HUES6 (cell line): Measurements from ENCODE around the gene CACNA2D3.
"Not testable (repeated sequence)": the region's sequence is repeated elsewhere in the genome, so short reads cannot be mapped to it uniquely, and the experiment has no call there.

Experiments
- H3K27ac ChIP-seq: 2 replicates; pipeline ENCODE4 v1.7.0; 2013; ENCODE audit warnings: low read depth, mild to moderate bottlenecking, low read length, inconsistent platforms
- H3K27me3 ChIP-seq: 2 replicates; pipeline ENCODE4 v1.6.1; 2013; ENCODE audit warnings: low read length; ENCODE audit not compliant: control insufficient read depth, insufficient read depth
- H3K36me3 ChIP-seq: 2 replicates; pipeline ENCODE4 v1.6.1; 2013; ENCODE audit warnings: low read length; ENCODE audit not compliant: control insufficient read depth, insufficient read depth
- H3K4me1 ChIP-seq: 2 replicates; pipeline ENCODE4 v1.6.1; 2013; ENCODE audit warnings: low read length; ENCODE audit not compliant: control insufficient read depth, insufficient read depth
- H3K4me3 ChIP-seq: 2 replicates; pipeline ENCODE4 v1.5.1; 2013; ENCODE audit warnings: low read depth, low read length
- H3K9ac ChIP-seq: one replicate; pipeline ENCODE4 v1.6.1; 2013; ENCODE audit warnings: mild to moderate bottlenecking, low read length
- H3K9me3 ChIP-seq: 2 replicates; pipeline ENCODE4 v1.6.1; 2013; ENCODE audit warnings: low read depth, low read length; ENCODE audit not compliant: control insufficient read depth, insufficient read depth

The CACNA2D3 gene

DNA sequence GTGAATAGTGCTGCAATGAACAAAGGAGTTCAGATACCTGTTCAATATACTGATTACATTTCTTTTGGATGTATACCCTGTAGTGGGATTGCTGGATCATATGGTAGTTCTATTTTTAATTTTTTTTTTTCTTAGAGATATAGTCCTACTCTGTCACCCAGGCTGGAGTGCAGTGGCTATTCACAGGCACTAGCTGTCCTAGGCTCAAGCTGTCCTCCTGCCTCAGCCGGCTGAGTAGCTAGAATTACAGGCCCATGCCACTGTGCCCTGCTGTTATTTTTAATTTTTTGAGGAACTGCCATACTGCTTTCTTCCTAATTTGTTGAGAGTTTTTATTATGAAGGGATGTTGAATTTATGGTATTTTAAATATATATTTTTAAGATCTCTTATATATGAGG is 23.0 kb upstream of the CACNA2D3 start:
- Histone ChIP-seq H3K27ac (no peak overlapping the region), H3K36me3 (no peaks in the 10 kb centered on the region), H3K4me3 (no peak overlapping the region), H3K9ac (no peak overlapping the region), H3K27me3 (no peaks in the 10 kb centered on the region), H3K4me1 (peaks cover 4% of the 10 kb centered on the region), H3K9me3 (no peaks in the 10 kb centered on the region)

DNA sequence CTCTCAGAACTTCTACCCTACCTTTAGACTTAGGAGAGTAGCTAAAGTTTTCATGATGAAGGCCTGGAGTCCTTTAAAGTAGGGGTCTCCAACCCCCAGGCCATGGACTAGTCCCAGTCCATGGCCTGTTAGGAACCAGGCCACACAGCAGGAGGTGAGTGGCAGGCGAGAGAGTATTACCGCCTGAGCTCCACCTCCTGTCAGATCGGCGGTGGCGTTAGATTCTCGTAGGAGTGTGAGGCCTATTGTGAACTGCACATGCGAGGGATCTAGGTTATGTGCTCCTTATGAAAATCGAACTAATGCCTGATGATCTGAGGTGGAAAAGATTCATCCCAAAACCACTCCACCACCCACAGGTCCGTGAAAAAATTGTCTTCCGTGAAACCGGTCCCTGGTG is 18.3 kb upstream of the CACNA2D3 start:
- Histone ChIP-seq H3K9me3 (no peaks in the 10 kb centered on the region), H3K4me3 (no peak overlapping the region), H3K4me1 (no peaks in the 10 kb centered on the region), H3K9ac (no peak overlapping the region), H3K27ac (no peak overlapping the region), H3K36me3 (no peaks in the 10 kb centered on the region), H3K27me3 (no peaks in the 10 kb centered on the region)

DNA sequence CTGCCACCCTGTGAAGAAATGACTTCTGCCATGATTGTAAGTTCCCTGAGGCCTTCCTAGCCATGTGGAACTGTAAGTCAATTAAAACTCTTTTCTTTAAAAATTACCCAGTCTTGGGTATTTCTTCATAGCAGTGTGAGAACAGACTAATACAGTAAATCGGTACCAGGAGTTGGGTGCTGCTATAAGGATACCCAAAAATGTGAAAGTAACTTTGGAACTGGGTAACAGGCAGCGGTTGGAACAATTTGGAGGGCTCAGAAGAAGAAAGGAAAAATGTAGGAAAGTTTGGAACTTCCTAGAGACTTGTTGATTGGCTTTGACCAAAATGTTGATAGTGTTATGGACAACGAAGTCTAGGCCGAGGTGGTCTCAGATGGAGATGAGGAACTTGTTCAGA is 6.2 kb upstream of the CACNA2D3 start:
- Histone ChIP-seq H3K27me3 (peaks cover 37% of the 10 kb centered on the region), H3K9me3 (peaks cover 10% of the 10 kb centered on the region)
- not testable (repeated sequence) for H3K9ac ChIP-seq, H3K4me1 ChIP-seq, H3K36me3 ChIP-seq, H3K27ac ChIP-seq, H3K4me3 ChIP-seq

DNA sequence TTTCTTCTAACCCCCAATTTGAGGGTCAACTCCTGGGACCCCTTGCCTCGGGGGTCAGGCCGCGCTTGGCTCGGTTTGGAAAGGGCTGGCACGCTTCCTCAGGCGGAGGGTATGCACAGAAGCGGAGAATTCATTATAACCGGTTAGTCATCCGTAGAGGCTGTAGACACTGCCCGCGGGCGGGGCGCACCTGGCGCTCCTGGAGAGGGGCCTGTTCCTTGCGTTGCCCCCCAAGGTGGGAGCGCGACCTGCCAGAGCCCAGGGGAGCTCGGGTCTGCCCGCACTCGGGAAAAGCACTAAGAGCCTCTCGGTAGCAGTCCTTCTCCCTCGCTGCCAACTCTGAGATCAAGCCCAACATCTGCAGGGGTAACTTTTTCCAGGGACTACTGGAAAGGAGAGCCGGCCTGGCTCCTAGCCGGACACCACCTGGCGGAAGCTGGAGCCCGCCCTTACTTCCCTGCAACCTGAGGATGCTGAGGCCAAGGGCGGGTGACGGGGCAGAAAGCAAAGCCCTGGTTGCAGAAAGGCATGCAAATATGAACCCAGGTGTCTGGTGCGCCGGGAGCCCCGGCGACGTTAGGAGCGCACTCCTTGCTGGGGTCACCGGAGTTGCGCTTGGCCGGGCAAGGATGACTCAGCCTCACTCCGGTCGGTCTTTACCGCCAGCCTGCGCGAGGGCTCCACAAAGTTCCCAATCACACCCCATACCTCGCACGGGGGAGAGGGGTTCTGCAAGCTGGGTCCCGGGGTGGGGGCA is 1.5 kb upstream of the CACNA2D3 start:
- Histone ChIP-seq H3K4me3 (peak overlapping the region; percentile 67), H3K36me3 (no peaks in the 10 kb centered on the region), H3K9ac (peak overlapping the region; percentile 31), H3K27ac (no peak overlapping the region), H3K4me1 (peaks cover 13% of the 10 kb centered on the region; the same call in 1 of the 2 replicates), H3K9me3 (peaks cover 10% of the 10 kb centered on the region), H3K27me3 (peaks cover 79% of the 10 kb centered on the region)

DNA sequence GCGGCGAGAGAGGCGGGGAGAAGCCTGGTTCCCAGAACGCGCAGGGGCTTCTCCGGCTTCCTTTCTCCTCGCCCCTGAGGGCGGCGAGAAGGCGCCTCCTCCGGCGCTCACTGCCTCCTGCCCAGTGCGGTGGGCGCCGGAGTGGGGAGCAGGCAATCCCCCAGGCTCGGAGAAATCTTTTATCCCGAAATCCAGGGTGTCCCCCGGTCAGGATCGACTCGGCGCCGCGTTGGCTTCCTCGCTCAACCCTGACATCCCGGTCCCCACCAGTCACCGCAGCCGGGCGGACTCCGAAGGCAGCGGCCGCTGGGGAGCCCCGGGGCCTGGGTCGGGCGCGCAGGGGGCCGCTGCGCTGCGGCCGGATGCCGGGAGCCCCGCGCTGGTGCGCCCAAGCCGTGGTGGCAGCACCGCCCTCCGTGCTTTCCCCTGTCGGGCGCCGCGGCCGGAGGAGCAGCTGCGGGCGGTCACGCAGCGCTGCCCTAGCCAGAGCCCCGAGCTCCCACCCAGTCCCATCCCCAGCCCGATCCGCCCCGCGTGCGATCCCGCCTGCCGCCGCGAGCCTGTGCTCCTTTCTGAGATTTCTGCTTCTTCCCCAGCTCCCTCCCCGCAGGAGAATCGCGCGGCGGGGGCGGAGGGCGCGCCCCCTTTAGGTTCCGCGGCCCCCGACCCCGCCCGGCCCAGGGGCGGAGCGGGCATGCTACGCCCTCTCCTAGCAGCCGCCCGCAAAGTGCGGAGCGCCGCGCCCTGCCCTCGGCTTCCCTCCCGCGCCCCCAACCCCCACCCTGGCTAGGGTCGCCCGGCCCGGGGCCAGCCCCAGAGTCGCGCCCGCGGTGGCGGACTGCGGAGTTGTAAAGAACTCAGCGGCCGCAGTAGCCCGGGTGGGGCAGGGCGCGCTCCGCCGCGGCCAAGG is 683 bp upstream of the CACNA2D3 start:
- Histone ChIP-seq H3K27me3 (peaks cover 87% of the 10 kb centered on the region), H3K4me3 (peak overlapping the region; percentile 67), H3K36me3 (no peaks in the 10 kb centered on the region), H3K9ac (peak overlapping the region; percentile 33), H3K9me3 (peaks cover 3% of the 10 kb centered on the region; the same call in 1 of the 2 replicates), H3K4me1 (peaks cover 13% of the 10 kb centered on the region; the same call in 1 of the 2 replicates), H3K27ac (no peak overlapping the region)

DNA sequence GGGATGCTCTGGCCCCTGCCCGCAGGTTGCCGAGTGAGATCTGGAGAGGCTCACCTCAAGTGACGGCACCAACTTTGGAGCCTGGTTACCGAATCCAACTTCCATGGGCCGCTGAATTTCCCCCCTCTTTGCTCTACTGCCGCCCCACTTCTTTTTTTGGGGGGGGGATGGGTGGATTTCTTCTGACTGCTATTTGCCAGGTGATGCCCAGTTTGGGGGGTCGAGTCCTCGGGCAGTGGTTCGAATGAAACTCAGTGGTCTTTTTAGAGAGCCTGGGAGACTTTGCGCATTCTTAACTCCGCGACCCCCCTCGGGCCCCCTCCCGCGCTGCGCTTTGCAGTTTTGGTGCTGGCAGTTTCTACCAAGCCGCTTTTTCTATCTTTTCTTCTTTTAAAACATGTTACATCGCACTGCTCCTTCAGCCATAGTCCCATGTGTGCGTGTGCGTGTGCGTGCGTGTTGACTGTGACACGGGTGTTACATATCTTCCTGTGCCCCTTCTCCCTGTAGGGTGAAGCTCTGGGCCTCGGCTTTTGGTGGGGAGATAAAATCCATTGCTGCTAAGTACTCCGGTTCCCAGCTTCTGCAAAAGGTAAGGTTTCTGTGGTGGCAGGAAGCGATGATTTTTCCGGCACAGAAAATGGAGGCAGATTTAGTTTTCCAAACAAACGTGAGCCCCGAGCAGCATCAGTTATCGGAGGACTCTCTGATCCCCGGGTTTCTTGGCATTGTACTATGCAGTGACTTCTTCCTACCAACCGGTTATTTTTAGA is 837 bp downstream of the CACNA2D3 start:
- Histone ChIP-seq H3K9ac (peak overlapping the region; percentile 5), H3K4me1 (peaks cover 13% of the 10 kb centered on the region; the same call in 1 of the 2 replicates), H3K4me3 (peak overlapping the region; percentile 63), H3K27ac (no peak overlapping the region), H3K27me3 (peaks cover 83% of the 10 kb centered on the region), H3K36me3 (no peaks in the 10 kb centered on the region), H3K9me3 (no peaks in the 10 kb centered on the region)

DNA sequence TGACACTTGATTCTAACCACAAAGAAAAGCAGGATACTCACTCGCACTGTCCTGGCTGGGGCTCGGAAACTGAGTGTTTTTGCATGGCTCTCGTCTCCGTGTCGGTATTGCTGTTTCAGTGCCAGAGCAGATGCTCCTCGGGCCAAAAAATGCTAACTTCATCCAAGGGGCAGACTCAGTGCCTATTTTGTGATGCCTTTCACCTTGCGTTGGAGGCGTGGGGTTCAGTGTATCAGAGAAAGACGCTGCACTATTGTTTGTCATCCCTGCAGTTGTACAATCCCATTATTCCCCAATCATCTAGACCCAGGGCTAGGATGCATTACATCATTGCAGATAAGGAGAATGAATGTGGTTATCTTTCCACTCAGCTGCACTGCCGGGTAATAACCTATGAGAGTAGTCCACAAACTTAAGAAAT is 1.4 kb downstream of the CACNA2D3 start:
- no peak overlapping the region for H3K27ac ChIP-seq
- H3K4me1 ChIP-seq: peaks cover 13% of the 10 kb centered on the region; the same call in 1 of the 2 replicates
- H3K9me3 ChIP-seq: no peaks in the 10 kb centered on the region
- peaks cover 78% of the 10 kb centered on the region for H3K27me3 ChIP-seq
- H3K4me3 ChIP-seq: peak overlapping the region; percentile 63
- no peaks in the 10 kb centered on the region for H3K36me3 ChIP-seq
- peak overlapping the region; percentile 5 for H3K9ac ChIP-seq

DNA sequence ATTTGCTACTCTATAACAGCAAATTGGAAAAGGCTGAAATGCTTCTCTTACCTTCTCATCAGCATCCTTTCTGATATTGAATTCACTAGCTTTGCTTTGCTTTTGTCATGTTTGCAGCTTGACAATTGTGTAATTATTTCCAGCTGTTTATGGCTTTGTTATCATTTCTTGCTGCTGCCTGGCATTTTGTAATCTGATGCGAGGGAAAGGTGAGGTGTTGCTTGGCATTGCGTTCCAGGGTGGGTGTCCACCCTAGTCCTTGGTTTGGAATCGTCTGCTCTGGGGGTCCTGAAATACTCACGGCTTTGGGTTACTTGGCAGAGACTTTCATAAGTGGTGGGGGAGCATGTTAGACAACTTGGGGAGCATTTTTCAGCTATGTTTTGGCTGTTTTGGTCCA is 2.9 kb downstream of the CACNA2D3 start:
- Histone ChIP-seq H3K4me1 (peaks cover 11% of the 10 kb centered on the region; the same call in 1 of the 2 replicates), H3K27me3 (peaks cover 63% of the 10 kb centered on the region), H3K9ac (no peak overlapping the region), H3K36me3 (no peaks in the 10 kb centered on the region), H3K4me3 (no peak overlapping the region), H3K9me3 (no peaks in the 10 kb centered on the region), H3K27ac (no peak overlapping the region)

DNA sequence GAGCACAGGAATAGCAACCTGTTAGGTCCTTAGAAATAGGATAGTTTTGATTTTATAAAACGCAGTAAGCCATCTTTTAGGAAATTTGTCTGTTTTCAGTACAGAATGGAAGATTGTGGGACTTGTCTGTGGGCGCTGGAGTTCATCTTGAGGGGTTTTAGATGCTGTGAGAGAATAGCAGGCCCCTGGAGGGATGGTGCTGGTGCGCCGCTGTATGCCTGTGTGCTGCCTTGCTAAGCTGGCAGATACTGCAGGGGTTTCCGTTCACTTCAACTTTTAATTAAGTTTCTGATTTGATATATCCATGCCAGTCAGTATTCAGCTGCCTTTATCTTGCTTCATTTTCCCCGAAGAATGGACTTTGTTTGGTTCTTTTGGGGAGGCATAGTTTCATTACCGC is 4.2 kb downstream of the CACNA2D3 start:
- no peak overlapping the region for H3K4me3 ChIP-seq
- H3K27ac ChIP-seq: no peak overlapping the region
- no peak overlapping the region for H3K9ac ChIP-seq
- peaks cover 9% of the 10 kb centered on the region; the same call in 1 of the 2 replicates for H3K4me1 ChIP-seq
- no peaks in the 10 kb centered on the region for H3K36me3 ChIP-seq
- no peaks in the 10 kb centered on the region for H3K9me3 ChIP-seq
- H3K27me3 ChIP-seq: peaks cover 51% of the 10 kb centered on the region

DNA sequence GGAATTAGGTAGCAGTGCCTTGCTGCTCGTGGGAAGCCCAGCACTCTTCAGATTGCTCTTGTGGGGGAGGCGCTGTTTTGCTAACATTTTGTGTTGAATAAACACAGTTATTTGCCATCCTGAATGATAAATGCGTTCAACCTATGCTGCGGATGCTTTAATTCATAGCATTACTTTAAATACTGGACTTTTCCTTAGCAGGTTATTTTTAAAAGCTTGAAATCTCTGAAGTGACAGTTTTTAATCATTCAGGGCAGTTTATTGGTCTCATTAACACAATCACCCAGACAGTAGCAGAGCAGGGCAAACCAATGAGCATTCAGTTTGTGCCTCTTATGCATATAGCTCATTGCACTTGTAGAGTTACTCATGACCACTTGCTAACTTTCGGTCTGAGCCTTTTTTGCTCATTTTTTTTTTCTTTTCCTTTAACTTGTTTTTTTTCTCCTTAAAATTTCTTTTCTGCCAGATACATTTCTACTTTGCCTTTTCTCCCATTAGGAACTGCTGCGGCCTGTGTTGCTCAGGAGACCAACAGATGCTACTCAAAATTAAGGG is 5.2 kb downstream of the CACNA2D3 start:
- Histone ChIP-seq H3K36me3 (no peaks in the 10 kb centered on the region), H3K27ac (no peak overlapping the region), H3K9me3 (no peaks in the 10 kb centered on the region), H3K9ac (no peak overlapping the region), H3K27me3 (peaks cover 46% of the 10 kb centered on the region), H3K4me3 (no peak overlapping the region), H3K4me1 (peaks cover 12% of the 10 kb centered on the region)
